AG08395 (cell line): ENCODE measurements around the gene SLC35G1.

Experiments
- DNase-seq: peaks from one replicate; pipeline ENCODE4 v3.0.0; 2012; ENCODE audit warnings: mixed read lengths, low spot score

Gene SLC35G1

DNA sequence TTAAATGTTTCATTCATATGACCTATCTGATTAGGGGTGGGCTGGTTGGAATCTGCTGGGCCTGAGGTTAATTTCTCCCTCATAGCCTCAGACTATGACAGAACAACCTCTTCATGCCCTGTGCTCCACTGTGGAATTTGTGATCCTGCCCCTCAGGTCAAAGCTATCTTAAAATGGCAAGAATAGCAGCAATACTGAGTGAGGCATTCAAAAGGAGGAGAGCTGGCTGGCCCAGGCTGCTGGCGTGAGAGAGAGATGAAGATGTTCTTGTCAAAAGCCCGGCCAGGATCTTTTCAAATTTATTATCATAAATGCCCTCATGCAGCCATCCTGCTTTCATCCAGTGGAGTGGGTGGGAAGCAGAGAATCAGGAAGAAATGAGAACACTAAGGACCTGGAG, 58.1 kb downstream of the SLC35G1 start:
- no peak for DNase-seq
